Measurements from ENCODE around the gene R3HDM1. TPM values are rescaled to one million over a fixed set of nuclear protein-coding genes. Genes with fewer than 3 reads are reported as not detected.

R3HDM1 gene
- total RNA-seq, 4 donors from 2014 or later: 13.1 to 56.6 (median 19.6) TPM

DNA sequence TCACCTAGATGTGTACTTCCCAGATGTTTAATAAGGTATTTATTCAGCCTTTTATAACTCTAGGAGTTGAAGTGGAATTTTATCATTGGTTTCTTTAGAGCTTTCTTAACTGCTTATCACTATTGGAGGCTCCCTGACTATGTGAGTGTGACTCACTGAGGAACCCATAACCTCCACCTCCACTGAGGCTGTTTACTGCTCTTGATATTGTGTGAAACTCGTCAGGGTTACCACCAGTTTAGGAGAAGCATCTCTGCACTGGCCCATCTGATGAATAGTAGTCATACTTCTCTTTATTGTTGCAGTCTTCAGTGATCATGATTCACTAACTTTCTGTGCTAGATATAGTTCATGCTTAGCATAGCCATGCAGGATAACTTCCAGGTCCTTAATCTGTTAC, 130.8 kb downstream of the R3HDM1 start:
- no peaks in the 10 kb centered on the region for H3K9me3 ChIP-seq
- H3K27me3 ChIP-seq: no peaks in the 10 kb centered on the region
- TF ChIP-seq POLR2AphosphoS5 (IDR thresholded peaks at IDR 0.05) (no peak), EP300 (IDR thresholded peaks at IDR 0.05) (no peak), POLR2A (IDR thresholded peaks at IDR 0.05; ENCODE audit: low read depth) (no peak)
- TF ChIP-seq, protein P1, sequence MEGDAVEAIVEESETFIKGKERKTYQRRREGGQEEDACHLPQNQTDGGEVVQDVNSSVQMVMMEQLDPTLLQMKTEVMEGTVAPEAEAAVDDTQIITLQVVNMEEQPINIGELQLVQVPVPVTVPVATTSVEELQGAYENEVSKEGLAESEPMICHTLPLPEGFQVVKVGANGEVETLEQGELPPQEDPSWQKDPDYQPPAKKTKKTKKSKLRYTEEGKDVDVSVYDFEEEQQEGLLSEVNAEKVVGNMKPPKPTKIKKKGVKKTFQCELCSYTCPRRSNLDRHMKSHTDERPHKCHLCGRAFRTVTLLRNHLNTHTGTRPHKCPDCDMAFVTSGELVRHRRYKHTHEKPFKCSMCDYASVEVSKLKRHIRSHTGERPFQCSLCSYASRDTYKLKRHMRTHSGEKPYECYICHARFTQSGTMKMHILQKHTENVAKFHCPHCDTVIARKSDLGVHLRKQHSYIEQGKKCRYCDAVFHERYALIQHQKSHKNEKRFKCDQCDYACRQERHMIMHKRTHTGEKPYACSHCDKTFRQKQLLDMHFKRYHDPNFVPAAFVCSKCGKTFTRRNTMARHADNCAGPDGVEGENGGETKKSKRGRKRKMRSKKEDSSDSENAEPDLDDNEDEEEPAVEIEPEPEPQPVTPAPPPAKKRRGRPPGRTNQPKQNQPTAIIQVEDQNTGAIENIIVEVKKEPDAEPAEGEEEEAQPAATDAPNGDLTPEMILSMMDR (IDR thresholded peaks at IDR 0.05): no peak
- no peak overlapping the region for H3K4me3 ChIP-seq
- 91% methylated on average over 1 of the region's 1 CpG for WGBS
- no peak overlapping the region for H3K27ac ChIP-seq (replicated peaks in 1 of 4)
- DNase-seq (ENCODE audit: extremely low spot score): no peak
- H3K4me1 ChIP-seq: peaks cover 0 to 6% (median 3%) of the 10 kb centered on the region in 4 donors
- peaks cover 0 to 33% (median 15%) of the 10 kb centered on the region in 4 donors for H3K36me3 ChIP-seq
- intact Hi-C loops (cut with DNase I): no loop called here

DNA sequence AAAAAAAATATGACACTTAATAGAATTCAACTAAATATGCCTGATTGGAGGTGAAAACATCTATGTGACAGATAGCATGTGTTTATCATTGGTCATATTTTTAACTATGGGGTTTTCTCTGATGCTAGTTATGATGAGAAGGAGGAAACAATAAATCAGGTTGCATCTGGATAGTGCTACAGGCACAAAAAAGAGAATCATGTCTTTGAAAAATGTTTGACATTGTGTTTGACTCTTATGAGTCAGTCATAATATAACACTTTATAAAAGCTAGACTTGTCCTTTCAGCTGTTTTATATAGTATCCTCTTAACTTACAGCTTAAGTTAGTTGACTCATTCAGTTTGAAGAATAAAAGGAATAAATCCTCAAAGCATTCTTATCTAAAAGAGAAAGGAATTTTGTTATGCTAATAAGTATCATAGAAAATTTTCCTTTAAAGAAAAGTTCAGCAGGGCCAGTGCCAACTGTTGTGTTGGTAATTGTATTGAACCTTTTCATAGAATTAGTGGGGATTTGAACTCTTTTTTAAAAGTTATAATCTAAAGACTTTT, 131.9 kb downstream of the R3HDM1 start:
- Histone ChIP-seq H3K4me3 (no peak overlapping the region), H3K27me3 (no peaks in the 10 kb centered on the region), H3K4me1 (peaks cover 0 to 10% (median 4%) of the 10 kb centered on the region in 4 donors), H3K27ac (replicated peaks in 1 of 4) (no peak overlapping the region), H3K9me3 (no peaks in the 10 kb centered on the region), H3K36me3 (peaks cover 0 to 26% (median 11%) of the 10 kb centered on the region in 4 donors)
- intact Hi-C loops (cut with DNase I): no loop called here
- TF ChIP-seq POLR2A (IDR thresholded peaks at IDR 0.05; ENCODE audit: low read depth) (no peak), POLR2AphosphoS5 (IDR thresholded peaks at IDR 0.05) (no peak), EP300 (IDR thresholded peaks at IDR 0.05) (no peak)
- TF ChIP-seq, protein P1 (IDR thresholded peaks at IDR 0.05): no peak
- no peak for DNase-seq (ENCODE audit: extremely low spot score)

DNA sequence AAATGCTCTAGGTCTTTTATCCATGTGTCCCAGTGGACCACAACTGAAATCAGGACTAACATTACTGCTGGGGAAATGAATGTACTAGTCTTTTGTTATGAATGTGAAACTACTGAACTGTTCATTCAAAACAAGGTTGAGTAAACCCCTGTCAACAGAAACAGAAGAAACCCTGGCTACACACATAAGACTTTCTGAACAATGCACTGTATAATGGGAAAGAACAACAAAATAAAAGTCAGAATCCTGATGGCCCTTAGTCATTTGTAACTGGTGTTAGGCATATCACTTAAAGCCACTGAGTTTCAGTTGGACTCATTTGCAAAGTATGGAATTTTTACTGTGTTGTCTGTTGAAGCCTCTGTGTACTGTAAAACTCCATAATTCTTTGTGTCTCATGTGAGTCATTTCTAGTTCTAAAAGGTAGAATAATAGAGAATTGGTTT, 133.4 kb downstream of the R3HDM1 start:
- intact Hi-C loops (cut with DNase I): no loop called here
- no peaks in the 10 kb centered on the region for H3K9me3 ChIP-seq
- DNase-seq (ENCODE audit: extremely low spot score): no peak
- no peak overlapping the region for H3K4me3 ChIP-seq
- peaks cover 0 to 10% (median 4%) of the 10 kb centered on the region in 4 donors for H3K4me1 ChIP-seq
- H3K27me3 ChIP-seq: no peaks in the 10 kb centered on the region
- H3K27ac ChIP-seq (replicated peaks in 1 of 4): no peak overlapping the region
- H3K36me3 ChIP-seq: peaks cover 0 to 19% (median 7%) of the 10 kb centered on the region in 4 donors
- TF ChIP-seq EP300 (IDR thresholded peaks at IDR 0.05) (no peak), POLR2AphosphoS5 (IDR thresholded peaks at IDR 0.05) (no peak), POLR2A (IDR thresholded peaks at IDR 0.05; ENCODE audit: low read depth) (no peak)
- TF ChIP-seq, protein P1 (IDR thresholded peaks at IDR 0.05): no peak

DNA sequence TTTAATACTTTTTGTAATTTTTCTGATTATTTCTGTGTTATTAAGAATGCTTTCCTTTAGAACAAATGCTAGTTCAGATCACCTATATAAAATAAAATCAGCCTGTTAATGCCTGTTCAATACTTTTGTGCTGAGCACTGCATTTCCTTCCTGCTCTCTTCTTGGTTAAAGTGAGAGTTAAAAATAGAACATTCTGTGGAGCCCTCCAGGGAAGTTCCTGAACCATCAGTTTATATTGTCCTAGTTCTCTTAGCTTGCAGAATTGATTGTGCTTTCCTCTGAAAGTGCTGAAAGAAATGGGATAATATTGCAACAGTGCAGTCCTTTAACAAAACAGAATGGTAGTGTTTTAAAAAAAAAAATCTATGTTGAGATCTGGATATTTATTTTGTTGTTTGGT, 135.8 kb downstream of the R3HDM1 start:
- Histone ChIP-seq H3K9me3 (no peaks in the 10 kb centered on the region), H3K4me3 (no peak overlapping the region), H3K27me3 (no peaks in the 10 kb centered on the region), H3K27ac (replicated peaks in 1 of 4) (no peak overlapping the region), H3K4me1 (peaks cover 0 to 10% (median 4%) of the 10 kb centered on the region in 4 donors), H3K36me3 (peaks cover 0 to 20% (median 10%) of the 10 kb centered on the region in 4 donors)
- TF ChIP-seq POLR2A (IDR thresholded peaks at IDR 0.05; ENCODE audit: low read depth) (no peak), EP300 (IDR thresholded peaks at IDR 0.05) (no peak), POLR2AphosphoS5 (IDR thresholded peaks at IDR 0.05) (no peak)
- TF ChIP-seq, protein P1 (IDR thresholded peaks at IDR 0.05): no peak
- DNase-seq (ENCODE audit: extremely low spot score): no peak
- intact Hi-C loops (cut with DNase I): no loop called here

GRCh38 chr2:135674453-135674852, 143.2 kb downstream of the R3HDM1 start:
- no peak overlapping the region for H3K4me3 ChIP-seq
- no peak for DNase-seq (ENCODE audit: extremely low spot score)
- H3K36me3 ChIP-seq: peaks cover 0 to 61% (median 37%) of the 10 kb centered on the region in 4 donors
- no peaks in the 10 kb centered on the region for H3K9me3 ChIP-seq
- no peaks in the 10 kb centered on the region for H3K27me3 ChIP-seq
- 47% methylated on average over 1 of the region's 1 CpG for WGBS
- intact Hi-C loops (cut with DNase I): no loop called here
- no peaks in the 10 kb centered on the region for H3K4me1 ChIP-seq
- no peak overlapping the region for H3K27ac ChIP-seq (replicated peaks in 1 of 4)
- TF ChIP-seq, protein P1 (IDR thresholded peaks at IDR 0.05): no peak
- TF ChIP-seq POLR2A (IDR thresholded peaks at IDR 0.05; ENCODE audit: low read depth): no peak
- no peak for TF ChIP-seq POLR2AphosphoS5 (IDR thresholded peaks at IDR 0.05)

All from esophagus muscularis mucosa (tissue), 4 donors.